NCI-H1436 treated with DMSO at 0.1 percent for 48 hours (cell line): Measurements from ENCODE around the gene RAI14.

Experiments
- DNase-seq: peaks from one replicate; lab custom pipeline; 2025; lab: John Stamatoyannopoulos, UW

The RAI14 gene

DNA sequence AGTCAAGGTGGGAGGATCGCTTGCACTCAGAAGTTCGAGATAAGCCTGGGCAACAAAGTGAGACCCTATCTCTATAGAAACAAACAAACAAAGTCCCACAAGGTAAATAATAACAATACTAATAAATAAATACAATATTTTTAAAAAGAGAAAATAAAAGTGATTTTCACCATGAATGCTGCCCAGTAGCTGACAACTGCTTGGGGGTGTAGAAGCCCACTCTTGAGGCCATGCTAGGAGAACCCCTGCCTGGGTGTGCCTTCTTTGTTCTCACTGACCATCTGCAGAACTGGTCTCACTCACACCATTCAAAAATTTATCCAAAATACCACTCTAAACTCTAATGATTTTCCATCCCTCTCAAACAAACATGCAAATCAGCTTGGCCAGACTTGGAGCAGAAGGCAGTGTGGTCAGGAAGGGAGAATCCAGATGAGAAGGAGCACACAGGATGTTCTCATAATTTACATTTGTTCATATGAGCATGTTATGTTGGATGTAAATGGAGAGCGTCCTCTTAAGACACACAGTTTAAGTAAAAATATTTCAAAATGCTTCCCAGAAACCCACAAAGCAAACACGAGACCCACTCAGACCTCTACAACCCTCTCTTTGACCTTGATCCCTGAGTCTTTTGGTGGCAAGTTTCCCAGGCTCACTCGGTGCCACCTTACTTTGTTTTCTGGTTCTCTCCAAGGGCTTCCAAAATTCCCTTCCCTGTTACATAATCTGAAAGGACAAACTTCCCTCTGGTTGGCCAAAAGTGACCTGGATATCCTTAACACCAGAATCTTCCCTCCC is 7.9 kb upstream of the RAI14 start:
- no peak for DNase-seq

DNA sequence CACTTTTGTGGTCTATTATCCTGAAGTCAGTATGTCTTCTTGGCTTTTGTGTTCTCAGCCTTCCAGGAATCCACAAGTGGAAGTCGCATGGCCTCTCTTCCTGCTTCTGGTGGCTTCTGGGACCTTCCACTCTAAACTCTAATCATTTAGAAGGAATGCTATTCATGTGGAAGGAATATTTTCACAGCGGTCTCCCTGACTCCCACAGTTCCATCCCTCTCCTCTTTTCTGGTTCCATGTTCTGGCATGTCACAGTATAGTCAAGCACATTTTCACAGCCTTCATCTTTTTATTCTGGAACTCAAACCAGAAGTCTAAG is 7.3 kb upstream of the RAI14 start:
- no peak for DNase-seq

DNA sequence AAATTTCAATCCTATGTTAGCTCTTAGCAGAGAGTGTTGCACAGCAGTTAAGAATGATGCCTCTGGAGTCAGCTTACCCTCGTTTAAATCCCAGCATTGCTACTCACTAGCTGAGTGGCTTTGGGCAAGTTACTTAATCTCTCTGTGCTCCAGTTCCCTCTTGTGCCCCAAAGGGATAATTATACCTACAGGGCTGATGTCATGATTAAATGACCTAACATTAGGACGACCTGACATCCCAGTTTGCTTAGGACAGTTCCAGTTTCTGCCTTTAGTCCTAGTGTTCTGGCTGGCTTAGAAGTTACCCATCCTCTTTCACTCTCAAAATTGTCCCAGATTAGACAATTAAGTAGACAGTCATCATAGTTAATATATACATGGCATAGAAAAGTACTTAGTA is 4.3 kb upstream of the RAI14 start:
- no peak for DNase-seq

DNA sequence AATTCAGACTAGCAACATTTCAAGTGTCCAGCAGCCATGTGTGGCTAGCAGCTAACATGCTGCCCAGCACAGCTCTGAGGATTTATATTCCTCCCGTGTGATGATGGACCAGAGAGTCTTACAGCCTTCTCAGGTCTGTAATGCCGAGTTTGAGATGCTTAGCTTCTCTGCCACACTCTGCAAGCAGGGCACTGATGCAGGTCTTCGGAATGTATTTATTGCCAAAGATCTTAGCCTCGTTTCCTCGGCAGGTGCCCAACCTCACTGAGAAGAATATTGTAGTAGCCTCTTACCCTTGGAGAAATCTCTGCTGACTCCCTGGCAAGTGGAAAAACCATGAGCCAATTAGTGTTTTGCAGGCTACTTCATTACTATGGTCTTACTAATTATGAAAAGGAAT is 3.7 kb upstream of the RAI14 start:
- no peak for DNase-seq

DNA sequence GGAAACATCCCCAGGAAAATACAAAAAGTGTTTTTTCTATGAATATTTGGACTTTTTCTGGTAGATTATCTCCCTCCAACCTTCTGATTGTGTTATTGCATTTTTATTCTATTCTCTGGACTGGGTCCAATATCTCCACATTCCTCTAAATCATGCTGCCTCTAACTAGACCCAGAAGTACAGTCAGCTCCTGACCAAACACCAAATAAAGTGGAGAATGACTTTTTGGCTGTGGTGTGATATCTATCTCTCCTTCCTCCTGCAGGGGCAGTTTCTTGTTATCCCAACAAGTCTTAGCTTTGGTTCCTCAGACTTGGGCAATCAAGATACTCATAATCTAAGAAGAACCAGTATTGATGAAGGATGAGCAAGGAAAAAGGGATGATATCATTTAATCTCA is 3.2 kb upstream of the RAI14 start:
- DNase-seq = no peak

DNA sequence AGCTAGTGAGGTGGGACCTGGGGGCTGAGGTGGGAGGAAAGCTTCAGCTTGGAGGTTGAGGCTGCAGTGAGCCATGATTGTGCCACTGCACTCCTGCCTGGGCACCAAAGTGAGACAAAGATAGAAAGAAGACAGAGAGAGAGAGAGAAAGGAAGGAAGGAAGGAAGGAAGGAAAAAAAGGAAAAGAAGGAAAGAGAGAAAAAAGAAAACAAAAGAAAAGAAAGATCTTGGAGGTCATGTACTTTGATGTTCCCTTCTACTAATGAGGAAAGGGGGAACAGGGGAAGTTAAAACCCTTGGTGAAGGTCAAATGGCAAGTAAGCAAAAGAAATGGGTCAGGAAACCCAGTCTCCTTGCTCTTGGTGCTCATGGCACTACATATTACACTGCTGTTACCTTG is 2.4 kb upstream of the RAI14 start:
- DNase-seq = no peak

DNA sequence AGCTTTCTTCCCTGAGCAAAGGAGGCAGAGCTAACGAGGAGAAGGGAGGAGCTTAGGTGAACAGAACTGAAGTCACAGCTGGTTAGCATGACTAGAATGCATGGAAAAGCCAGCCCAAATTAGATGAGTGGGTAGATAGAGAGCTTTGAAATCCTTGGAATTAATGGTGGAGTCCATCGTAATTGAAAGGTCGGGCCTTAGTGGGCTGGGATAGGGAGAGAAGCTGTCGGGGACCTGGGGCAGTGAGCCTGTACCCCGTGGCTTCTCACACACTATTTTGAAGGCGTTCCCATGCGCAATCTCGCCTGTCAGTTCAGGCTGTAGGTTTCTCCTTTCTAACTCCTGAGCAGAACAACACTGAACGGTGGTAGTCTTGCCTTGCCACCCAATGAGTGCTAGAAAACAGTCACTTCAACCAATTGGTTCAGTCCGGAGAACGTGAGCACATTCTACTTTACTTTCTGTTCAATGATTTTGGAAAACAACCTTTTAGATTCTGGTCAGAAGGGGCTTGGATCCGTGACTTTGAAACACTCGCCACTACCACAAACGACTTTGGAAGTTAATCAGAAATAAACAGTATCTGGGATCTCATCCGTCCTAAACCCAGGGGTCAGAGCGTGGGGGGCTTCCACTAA is 655 bp upstream of the RAI14 start:
- no peak for DNase-seq

DNA sequence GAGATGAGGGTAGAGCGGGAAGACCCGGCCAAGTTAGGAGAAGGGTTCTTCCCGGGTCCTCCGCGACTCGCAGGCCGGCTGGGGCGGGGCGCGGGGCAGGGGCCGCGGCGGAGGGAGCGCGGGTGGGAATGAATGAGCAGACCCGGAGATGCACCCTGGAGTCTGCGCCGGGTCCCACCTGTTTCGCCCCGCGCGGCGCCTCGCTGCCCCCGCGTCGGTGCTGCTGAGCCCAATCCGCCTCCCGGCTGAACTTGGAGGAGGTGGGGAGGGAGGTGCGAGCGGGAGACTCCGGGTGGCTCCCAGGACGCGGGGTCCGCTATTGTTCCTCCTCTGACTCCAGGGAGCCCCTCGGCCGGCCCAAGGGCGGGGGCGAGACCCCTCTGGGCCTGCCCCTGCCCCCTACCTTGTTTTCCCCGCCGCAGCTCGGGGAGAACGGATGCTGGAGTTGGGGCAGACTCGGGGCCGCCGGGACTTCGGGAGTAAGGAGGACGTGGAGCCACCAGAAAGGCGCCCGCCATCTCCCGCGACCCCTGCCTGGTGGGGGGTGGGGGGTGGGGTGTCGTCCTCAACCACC is 659 bp downstream of the RAI14 start:
- DNase-seq = no peak

DNA sequence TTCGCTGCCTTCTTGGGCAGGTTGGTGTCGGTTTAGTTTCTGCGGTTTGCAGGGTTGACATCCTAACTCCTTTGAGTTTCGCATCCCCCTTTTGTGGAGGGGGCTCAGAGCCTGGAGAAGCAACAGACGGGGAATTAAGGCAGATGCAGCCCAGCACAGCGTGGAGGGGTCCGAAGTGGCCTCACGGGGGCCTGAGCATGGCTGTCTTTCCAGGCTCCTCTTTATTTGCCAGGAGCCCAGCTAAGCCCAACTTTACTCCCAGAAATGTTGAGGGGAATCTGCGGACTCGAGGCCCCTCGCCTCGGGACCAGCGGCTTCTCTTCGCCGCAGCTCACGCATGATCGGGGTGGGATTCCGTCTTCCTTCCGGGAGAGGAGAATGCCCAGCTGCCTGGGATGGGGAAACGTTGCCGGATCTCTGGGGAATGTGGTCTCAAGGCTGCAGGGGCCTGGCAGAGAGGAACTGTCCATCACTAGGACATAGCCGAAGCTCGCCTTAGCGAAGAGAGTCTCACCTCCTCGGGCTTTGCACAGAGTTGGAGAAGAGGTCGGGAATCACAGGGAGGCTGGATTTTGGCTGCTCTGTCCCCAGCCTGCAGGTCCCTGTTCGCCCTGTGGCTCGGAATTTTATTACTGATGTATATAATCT is 1.3 kb downstream of the RAI14 start:
- DNase-seq = no peak

DNA sequence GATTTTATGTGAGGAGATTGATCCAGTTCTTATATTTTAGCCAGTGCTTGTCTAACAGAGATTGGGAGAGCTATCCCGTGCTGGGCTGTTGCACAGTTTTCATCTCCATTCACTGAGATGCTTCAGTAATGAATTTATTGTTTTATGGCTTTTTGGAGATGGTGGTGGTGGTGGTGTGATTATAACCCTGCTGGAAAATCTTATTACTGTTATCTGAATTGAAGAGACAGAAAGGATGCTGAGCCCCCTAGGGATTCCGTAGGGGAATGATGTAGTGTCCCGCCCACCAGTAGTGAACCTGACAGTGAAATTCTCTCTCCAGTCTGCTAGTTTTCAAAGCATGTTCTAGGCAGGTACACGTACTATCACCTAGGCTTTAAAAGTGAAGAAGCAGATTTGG is 1.9 kb downstream of the RAI14 start:
- DNase-seq = no peak

DNA sequence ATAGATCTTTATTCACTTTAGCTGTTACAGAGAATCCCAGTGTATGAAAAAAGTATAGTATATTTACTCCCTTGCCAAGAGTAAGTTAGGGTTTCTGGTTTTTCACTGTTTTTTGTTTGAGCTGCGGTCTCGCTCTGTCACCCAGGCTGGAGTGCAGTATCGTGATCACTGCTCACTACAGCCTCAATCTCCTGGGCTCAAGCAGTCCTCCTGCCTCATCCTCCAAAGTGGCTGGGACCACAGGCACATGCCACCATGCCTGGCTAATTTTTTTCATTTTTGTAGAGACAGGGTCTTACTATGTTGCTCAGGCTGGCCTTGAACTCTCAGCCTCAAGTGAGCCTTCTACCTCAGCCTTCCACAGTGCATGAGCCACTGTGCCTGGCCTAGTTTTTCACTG is 3.0 kb downstream of the RAI14 start:
- no peak for DNase-seq

DNA sequence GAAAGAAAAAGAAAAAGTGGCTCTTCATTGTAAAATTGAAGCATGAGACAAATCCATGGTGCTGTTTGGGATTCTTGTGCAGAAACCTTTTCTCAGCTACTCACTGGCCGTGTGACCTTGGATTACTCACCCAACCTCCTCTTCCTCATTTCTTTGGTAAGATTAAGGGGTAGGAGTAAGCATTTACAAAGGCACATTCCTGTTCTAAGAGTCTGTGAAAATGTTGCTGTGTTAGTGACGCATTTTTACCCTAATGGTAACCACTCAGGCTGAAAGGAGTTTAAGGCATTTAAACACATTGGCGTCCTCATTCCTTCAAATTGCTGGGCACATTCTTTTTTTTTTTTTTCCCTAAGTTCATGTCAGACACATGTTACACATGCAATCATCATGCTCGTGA is 4.3 kb downstream of the RAI14 start:
- no peak for DNase-seq

DNA sequence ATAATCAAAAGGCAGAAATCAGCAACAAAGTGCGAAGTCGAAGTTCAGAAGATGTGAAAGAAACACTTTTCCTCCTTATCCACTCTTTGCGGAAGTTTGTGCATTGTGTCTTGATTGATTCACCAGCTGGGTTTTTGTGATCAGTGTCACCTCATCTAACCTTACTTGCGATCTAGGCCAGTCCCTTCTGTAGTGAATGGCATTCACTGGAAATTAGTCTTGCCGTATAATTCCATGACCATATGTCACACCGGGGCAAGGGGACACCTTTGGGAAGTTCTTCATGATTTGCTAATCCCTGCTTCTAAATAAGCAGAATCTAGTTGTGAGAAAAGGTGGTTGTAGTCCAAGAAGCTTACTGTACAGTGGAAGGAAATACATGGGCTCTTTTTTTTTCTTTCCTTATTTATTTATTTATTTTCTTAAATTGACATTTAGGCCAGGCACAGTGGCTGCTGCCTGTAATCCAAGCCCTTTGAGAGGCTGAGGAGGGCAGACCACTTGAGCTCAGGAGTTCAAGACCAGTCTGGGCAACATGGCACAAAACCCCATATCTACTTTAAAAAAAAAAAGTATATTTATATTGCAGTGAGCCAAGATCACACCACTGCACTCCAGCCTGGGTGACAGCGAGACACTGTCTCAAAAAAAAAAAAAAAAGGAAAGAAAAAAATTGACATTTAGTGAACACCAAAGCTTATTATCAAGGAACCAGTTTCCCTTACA is 7.8 kb downstream of the RAI14 start:
- no peak for DNase-seq

DNA sequence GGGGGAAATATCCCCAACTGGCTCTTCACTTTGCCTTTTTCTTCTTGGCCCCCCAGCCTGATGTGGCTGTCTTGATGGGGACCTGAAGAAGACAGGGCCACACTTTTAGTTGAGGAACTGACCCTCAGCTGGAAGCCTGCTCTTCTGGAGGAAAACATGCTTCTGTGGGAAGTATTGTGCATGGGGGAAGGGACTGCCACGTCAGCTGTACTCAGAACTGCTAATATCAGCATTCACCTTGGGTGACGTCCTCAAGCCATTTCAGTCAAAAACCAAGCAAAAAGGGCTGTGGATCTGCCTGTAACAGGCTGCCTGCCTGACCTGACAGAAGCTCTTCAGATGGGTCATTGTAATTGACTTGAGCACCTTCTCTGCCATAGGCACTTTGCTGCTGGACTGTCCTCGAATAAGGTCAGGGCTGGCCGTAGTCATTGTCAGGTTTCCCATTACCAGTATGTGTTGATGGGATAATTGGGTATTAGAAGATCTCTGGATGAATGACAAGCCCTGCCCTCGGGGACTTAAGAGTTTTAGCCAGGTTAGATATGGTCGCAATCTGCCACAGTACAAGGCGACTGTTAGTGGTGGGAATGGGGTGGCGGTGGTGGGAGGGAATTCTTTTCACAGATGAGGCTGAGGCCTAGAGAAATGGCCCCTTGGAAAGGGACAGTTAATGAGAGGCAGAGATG is 10.4 kb downstream of the RAI14 start:
- DNase-seq = no peak

DNA sequence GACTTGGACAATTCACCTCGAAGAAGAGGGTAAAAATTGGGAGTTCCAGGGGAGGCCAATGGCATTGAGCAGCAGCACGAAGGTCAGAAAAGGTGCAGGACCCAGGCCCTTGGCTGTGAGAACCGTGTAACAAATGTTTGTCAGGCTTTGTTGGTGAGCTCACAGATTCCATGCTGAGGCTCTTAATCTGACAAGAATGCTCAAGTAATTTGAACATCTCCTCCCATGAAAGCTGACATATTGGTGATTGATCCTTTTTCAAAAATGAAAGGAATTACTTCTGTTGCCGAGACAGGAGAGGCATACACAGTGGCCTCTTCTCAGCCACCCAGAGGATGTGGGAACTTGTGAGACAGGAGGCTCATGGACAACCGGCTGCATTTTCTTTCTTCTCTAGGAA is 11.6 kb downstream of the RAI14 start:
- no peak for DNase-seq

DNA sequence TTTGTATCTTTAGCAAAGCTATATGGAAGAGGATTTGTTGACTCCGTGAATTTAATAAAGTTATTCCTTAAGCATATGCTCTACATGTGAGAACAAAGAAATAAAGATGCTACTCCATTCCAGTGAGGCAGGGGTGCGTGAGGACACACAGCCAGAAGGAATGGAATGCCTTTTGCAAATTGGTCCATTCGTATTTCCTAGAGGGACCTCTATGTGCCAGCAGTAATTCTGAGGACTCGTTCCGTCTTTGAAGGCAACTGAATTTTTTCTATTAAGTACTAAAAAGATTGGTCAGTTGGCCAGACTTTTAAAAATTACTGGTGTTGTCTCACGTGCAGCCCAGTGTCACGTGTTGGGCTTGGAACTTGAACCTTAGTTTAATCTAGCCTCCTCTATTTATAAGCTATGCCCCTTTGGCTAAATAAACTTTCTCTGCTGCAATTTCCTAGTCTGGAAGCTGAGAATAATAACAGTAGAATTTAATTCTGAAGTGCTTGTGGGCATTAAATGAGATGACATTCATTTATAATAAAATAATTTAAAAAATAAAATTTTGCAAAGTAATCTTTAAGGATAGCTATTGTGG is 13.9 kb downstream of the RAI14 start:
- DNase-seq = no peak

DNA sequence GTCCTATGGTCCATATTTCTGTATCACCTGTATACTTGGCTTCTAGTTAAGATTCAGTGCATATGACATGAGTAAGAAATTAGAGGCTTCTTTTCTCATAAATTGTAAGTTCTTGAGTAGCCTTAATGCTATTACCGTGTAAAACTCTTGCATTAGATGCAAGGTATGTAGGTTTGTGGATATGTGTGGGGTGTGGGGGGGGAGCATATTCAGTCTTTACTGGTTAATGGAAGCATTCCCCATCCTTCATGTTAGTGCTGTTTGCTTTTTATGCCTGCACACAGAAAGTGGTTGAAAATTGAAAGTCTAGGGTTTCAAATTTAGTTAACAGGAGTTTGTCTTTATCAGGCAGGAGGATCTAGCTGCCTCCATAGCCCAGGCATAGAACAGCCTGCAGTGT is 16.1 kb downstream of the RAI14 start:
- DNase-seq = no peak

DNA sequence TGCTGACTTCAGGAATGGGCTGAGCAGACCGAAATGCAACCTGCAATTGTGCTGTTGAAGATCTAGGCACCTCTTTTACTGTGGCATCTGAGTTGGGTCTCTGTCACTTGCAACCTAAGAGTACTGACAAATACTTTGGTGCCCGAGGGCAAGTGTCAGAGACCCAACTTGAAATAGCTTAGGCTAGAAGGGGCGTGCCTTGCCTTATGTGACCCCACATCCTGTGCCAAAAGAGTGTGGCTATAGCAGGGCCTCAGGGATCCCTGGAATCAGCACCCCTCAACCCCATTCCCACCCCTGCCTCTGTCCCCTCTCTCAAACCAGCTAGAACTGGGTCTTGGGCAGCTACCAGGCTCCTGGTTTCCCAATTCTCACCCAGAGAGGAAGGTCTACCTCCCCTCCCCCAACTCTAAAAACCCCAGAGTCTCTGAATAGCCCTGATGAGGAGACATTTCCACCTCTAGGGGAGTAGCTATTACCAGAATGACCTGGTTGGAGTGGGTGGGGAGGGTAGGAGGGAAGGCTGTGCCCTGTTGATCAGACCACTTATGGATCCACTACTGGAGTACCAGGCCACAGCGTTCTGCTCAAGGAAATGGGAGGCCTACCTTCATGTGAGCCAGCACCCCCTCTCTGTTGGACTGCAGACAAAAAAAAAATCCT is 17.5 kb downstream of the RAI14 start:
- DNase-seq = no peak

DNA sequence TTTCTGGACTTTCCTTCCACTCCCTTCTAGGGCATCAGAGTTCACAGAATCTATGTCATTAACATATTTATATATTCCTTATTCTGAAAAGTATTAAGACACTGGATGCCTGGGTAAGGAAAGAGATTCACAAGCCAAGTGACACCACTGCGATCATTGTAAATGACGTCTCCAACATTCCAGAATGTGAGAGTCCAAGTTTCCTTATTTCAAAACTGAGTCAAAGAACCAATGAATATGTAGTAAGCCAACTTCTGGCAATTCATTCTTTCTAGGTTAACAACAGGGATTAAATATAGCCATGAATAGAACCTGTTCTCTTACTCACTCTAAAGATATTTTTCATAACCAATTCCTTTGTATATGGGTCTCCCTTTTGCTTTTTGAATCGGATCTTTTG is 18.1 kb downstream of the RAI14 start:
- no peak for DNase-seq

DNA sequence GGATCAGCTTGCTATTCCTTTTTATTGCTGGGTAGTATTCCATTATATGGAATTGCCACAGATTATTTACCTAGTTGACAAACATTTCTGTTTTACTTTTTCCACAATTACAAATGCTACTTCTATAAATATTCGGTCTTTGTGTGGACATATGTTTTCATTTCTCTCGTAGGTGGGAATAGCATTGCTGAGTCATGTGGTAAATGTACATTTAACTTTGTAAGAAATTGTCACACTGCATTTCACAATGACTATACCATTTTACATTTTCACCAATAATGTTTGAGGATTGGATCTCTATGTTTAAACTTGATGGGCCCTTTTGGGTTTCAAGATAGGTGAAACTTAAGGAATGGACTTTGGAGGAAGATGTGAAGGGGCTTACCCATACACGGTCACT is 19.7 kb downstream of the RAI14 start:
- no peak for DNase-seq

DNA sequence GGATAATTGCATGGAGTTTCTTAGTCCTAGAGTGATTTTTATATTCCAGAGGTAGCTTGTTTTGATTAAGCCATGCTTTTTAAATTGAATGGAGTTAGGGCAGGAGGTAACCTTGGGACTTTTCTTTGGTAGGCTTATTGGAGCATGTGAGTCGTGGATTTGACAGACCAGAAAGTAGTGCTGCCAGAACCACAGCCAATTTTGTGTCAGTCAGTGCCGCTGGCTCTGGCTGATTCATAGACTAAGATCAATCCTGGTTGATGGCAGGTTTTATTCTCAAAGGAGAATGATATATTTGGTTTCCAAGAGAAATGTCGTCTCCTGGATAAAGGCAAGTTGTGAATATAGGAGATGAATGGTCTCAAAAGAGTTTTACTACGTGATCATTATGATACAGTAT is 20.3 kb downstream of the RAI14 start:
- DNase-seq = no peak
